ENCODE data around the gene MAEA.

The MAEA gene

DNA sequence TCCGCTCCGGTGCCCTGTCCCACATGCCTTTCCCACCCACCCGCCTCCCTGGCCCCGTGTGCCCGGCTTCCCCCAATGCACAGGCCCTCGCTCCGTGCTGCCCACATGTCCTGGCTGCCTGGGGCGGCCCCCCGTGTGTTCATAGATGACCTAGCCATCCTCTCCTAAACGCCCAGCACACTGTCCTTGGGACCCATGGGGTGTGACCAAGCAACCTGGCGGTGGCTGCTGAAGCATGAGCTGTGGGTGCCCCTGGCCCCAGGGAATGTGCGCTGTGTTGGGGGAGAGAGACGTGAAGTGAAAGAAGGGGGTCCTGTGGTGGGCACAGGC, 28.3 kb downstream of the MAEA start:
- H2AFZ ChIP-seq (ENCODE audit: low read depth, low read length): no peak overlapping the region
- TF ChIP-seq, protein P1, sequence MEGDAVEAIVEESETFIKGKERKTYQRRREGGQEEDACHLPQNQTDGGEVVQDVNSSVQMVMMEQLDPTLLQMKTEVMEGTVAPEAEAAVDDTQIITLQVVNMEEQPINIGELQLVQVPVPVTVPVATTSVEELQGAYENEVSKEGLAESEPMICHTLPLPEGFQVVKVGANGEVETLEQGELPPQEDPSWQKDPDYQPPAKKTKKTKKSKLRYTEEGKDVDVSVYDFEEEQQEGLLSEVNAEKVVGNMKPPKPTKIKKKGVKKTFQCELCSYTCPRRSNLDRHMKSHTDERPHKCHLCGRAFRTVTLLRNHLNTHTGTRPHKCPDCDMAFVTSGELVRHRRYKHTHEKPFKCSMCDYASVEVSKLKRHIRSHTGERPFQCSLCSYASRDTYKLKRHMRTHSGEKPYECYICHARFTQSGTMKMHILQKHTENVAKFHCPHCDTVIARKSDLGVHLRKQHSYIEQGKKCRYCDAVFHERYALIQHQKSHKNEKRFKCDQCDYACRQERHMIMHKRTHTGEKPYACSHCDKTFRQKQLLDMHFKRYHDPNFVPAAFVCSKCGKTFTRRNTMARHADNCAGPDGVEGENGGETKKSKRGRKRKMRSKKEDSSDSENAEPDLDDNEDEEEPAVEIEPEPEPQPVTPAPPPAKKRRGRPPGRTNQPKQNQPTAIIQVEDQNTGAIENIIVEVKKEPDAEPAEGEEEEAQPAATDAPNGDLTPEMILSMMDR (IDR thresholded peaks at IDR 0.05; ENCODE audit: low read depth, low read length): no peak
- no peaks in the 10 kb centered on the region for H3K79me2 ChIP-seq (ENCODE audit: low read length)
- no peak overlapping the region for H3K4me3 ChIP-seq (ENCODE audit: low read length)
- no peak overlapping the region for H3K4me2 ChIP-seq (ENCODE audit: low read length)
- H3K27me3 ChIP-seq (ENCODE audit: low read depth, low read length): no peaks in the 10 kb centered on the region
- H4K20me1 ChIP-seq (ENCODE audit: insufficient read depth, low read length): no peaks in the 10 kb centered on the region
- H3K4me1 ChIP-seq (ENCODE audit: low read length): no peaks in the 10 kb centered on the region
- H3K27ac ChIP-seq (ENCODE audit: low read length): no peak overlapping the region
- H3K9me3 ChIP-seq (ENCODE audit: insufficient read depth, low read length): no peaks in the 10 kb centered on the region
- no peak overlapping the region for H3K9ac ChIP-seq (ENCODE audit: low read length)
- H3K36me3 ChIP-seq (replicated peaks; ENCODE audit: low read depth, low read length): peaks cover 44% of the 10 kb centered on the region

DNA sequence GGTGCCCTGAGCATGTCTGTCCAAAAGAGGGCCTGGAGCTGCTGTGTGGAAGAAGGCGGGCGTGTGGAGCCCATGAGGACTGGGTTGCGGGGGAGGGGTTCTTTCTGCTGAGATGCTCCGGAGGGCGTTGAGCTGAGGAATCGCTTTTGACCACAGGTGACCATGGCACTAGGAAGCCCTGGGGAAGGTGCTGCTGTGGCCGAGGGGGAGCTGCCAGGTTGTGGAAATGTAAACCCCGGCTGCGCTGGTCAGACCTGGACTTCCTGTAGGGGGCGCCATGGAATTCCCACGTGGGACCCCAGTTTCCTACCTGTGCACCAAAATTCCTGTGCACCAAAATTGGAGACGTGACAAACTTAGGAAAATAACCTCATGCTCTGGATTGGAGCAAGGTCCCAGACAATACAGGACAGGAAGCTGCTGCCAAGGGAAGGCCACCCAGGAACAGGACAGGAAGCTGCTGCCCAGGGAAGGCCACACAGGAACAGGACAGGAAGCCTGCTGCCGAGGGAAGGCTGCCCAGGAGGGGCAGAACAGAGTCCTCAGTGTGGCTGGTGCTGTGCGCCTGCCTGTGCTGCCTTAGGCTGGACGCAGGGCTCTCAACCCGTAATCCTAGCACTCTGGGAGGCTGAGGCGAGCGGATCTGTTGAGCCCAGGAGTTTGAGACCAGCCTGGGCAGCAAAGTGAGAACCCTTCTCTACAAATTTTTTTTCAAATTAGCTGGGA, 29.0 kb downstream of the MAEA start:
- H3K36me3 ChIP-seq (replicated peaks; ENCODE audit: low read depth, low read length): peaks cover 43% of the 10 kb centered on the region
- H2AFZ ChIP-seq (ENCODE audit: low read depth, low read length): no peak overlapping the region

DNA sequence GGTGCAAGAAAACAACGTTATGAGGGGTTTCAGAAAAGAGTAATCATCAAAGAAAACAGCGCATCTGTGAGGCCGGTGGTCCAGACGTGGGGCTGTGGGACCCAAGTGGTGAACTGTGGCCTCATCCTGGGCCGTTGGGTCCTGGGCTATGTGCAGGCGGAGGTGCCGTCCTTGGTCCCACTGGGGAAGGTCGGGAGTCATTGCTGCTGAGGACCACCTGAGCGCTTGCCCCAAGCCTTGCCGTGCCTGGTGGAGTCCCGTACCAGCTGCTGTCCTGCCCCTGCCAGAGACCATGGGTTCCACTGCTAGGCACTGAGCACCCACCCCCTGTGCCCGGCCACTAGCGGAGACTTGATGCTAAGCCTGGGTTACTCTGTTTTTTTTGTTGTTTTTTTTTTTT, 31.8 kb downstream of the MAEA start:
- TF ChIP-seq, protein P1 (IDR thresholded peaks at IDR 0.05; ENCODE audit: low read depth, low read length): no peak
- no peak for TF ChIP-seq EZH2phosphoT487 (IDR thresholded peaks at IDR 0.05; ENCODE audit: low read depth)
- Histone ChIP-seq H3K9ac (ENCODE audit: low read length) (no peak overlapping the region), H3K4me1 (ENCODE audit: low read length) (no peaks in the 10 kb centered on the region), H3K4me3 (ENCODE audit: low read length) (no peak overlapping the region), H3K27me3 (ENCODE audit: low read depth, low read length) (no peaks in the 10 kb centered on the region), H3K4me2 (ENCODE audit: low read length) (no peak overlapping the region), H3K9me3 (ENCODE audit: insufficient read depth, low read length) (no peaks in the 10 kb centered on the region), H3K79me2 (ENCODE audit: low read length) (no peaks in the 10 kb centered on the region), H2AFZ (ENCODE audit: low read depth, low read length) (no peak overlapping the region), H4K20me1 (ENCODE audit: insufficient read depth, low read length) (no peaks in the 10 kb centered on the region), H3K27ac (ENCODE audit: low read length) (no peak overlapping the region), H3K36me3 (replicated peaks; ENCODE audit: low read depth, low read length) (peaks cover 28% of the 10 kb centered on the region)

More for the DNA sequence above, 29.0 kb downstream of the MAEA start:
- Histone ChIP-seq H3K79me2 (ENCODE audit: low read length) (no peaks in the 10 kb centered on the region), H4K20me1 (ENCODE audit: insufficient read depth, low read length) (no peaks in the 10 kb centered on the region), H3K9me3 (ENCODE audit: insufficient read depth, low read length) (no peaks in the 10 kb centered on the region), H3K4me2 (ENCODE audit: low read length) (no peak overlapping the region), H3K27ac (ENCODE audit: low read length) (no peak overlapping the region), H3K9ac (ENCODE audit: low read length) (no peak overlapping the region), H3K4me1 (ENCODE audit: low read length) (no peaks in the 10 kb centered on the region), H3K4me3 (ENCODE audit: low read length) (no peak overlapping the region), H3K27me3 (ENCODE audit: low read depth, low read length) (no peaks in the 10 kb centered on the region)
- TF ChIP-seq, protein P1 (IDR thresholded peaks at IDR 0.05; ENCODE audit: low read depth, low read length): peak; percentile 54
- no peak for TF ChIP-seq EZH2phosphoT487 (IDR thresholded peaks at IDR 0.05; ENCODE audit: low read depth)

DNA sequence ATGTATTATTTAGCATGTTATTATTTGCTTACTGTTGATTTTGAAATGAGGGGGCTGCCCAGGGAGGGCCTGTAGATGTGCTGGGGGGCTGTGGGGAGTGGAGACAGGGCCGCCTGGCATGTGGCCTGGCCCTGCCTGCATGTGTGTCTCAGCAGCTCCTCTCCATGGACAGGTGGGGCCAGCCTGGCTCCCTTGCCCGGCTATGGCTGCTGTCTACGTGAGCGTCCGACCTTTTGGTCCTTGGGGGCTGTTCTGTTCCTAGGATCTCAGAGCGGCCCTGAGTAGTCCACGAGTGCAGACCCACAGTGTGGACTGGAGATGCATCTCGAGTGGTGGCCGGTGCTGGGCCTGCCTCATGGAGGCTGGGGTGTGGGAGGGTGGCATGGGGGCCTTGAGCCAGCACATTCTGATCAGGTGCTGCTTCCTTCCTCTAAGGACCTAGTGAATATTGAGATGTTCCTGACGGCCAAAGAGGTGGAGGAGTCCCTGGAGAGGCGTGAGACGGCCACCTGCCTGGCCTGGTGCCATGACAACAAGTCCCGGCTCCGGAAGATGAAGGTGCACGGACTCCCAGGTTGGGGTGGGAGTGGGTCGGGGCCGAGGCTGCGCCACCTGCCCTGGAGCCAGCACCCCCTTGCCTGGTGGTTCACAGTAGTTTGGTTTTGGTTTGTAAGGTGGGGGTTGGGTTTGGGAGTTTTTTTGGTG, 32.4 kb downstream of the MAEA start:
- H3K79me2 ChIP-seq (ENCODE audit: low read length): no peaks in the 10 kb centered on the region
- TF ChIP-seq, protein P1 (IDR thresholded peaks at IDR 0.05; ENCODE audit: low read depth, low read length): no peak
- TF ChIP-seq EZH2phosphoT487 (IDR thresholded peaks at IDR 0.05; ENCODE audit: low read depth): no peak
- no peaks in the 10 kb centered on the region for H3K27me3 ChIP-seq (ENCODE audit: low read depth, low read length)
- H3K4me1 ChIP-seq (ENCODE audit: low read length): no peaks in the 10 kb centered on the region
- no peaks in the 10 kb centered on the region for H3K9me3 ChIP-seq (ENCODE audit: insufficient read depth, low read length)
- no peak overlapping the region for H2AFZ ChIP-seq (ENCODE audit: low read depth, low read length)
- H3K36me3 ChIP-seq (replicated peaks; ENCODE audit: low read depth, low read length): peaks cover 28% of the 10 kb centered on the region
- no peak overlapping the region for H3K4me2 ChIP-seq (ENCODE audit: low read length)
- H3K9ac ChIP-seq (ENCODE audit: low read length): no peak overlapping the region
- H4K20me1 ChIP-seq (ENCODE audit: insufficient read depth, low read length): no peaks in the 10 kb centered on the region
- no peak overlapping the region for H3K4me3 ChIP-seq (ENCODE audit: low read length)
- H3K27ac ChIP-seq (ENCODE audit: low read length): no peak overlapping the region

Data from OCI-LY3 (cell line).